Brain microvascular endothelial cell (primary cell): Measurements from ENCODE around the gene CCDC12.

Source experiments
- DNase-seq: peaks from one replicate; pipeline ENCODE4 v3.0.0-alpha.2; 2020
- H3K27ac ChIP-seq: fragments of 250-450 bp; sonication (Bioruptor Pico); 2 replicates; pipeline ENCODE4 v1.5.1; 2020; ENCODE audit warnings: mild to moderate bottlenecking, moderate library complexity
- H3K27me3 ChIP-seq: fragments of 250-450 bp; sonication (Bioruptor Pico); replicated peaks from 2 replicates; pipeline ENCODE4 v1.5.1; 2020; ENCODE audit warnings: mild to moderate bottlenecking
- H3K36me3 ChIP-seq: fragments of 250-450 bp; sonication (Bioruptor Pico); replicated peaks from 2 replicates; pipeline ENCODE4 v1.5.1; 2020; ENCODE audit warnings: mild to moderate bottlenecking
- H3K4me3 ChIP-seq: 2 replicates; pipeline ENCODE4 v1.5.1; 2011; ENCODE audit warnings: low read depth, mild to moderate bottlenecking, control low read depth, low read length, moderate library complexity
- in situ Hi-C: cut with HindIII; loops from 2 replicates; pipeline ENCODE4 v1.10.0; 2017; ENCODE audit warnings: low sequenced_read_pairs, low pct_ligation_motif_present
- TF ChIP-seq, protein P1 (sequence below): IDR thresholded peaks from 2 replicates; pipeline ENCODE4 v1.5.1; 2011; ENCODE audit warnings: low read depth, mild to moderate bottlenecking, moderate library complexity, low read length, control low read depth, inconsistent platforms; ENCODE audit errors: missing control alignments

The CCDC12 gene

DNA sequence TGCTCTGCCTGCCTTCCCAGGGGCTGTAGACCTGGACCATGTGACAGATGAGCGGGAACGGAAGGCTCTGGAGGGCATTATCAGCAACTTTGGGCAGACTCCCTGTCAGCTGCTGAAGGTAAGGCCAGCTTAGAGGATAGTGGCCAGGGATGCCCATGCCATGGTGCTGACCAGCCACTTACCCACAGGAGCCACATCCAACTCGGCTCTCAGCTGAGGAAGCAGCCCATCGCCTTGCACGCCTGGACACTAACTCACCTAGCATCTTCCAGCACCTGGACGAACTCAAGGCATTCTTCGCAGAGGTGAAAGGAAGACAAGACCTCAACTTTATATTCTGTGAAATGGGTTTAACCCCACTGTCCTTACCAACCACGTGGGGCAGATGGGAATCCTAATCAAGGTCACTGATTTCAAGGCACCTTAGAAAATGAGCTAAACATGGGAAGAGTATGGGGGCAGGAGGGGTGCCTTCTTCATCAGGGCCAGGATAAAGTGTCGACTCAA lies 29.7 kb upstream of the CCDC12 start:
- H3K27me3 ChIP-seq: no peaks in the 10 kb centered on the region
- TF ChIP-seq, protein P1, sequence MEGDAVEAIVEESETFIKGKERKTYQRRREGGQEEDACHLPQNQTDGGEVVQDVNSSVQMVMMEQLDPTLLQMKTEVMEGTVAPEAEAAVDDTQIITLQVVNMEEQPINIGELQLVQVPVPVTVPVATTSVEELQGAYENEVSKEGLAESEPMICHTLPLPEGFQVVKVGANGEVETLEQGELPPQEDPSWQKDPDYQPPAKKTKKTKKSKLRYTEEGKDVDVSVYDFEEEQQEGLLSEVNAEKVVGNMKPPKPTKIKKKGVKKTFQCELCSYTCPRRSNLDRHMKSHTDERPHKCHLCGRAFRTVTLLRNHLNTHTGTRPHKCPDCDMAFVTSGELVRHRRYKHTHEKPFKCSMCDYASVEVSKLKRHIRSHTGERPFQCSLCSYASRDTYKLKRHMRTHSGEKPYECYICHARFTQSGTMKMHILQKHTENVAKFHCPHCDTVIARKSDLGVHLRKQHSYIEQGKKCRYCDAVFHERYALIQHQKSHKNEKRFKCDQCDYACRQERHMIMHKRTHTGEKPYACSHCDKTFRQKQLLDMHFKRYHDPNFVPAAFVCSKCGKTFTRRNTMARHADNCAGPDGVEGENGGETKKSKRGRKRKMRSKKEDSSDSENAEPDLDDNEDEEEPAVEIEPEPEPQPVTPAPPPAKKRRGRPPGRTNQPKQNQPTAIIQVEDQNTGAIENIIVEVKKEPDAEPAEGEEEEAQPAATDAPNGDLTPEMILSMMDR: no peak
- H3K27ac ChIP-seq: no peak overlapping the region
- H3K4me3 ChIP-seq: no peak overlapping the region
- peaks cover 11% of the 10 kb centered on the region for H3K36me3 ChIP-seq
- in situ Hi-C loops: no loop called here
- no peak for DNase-seq

DNA sequence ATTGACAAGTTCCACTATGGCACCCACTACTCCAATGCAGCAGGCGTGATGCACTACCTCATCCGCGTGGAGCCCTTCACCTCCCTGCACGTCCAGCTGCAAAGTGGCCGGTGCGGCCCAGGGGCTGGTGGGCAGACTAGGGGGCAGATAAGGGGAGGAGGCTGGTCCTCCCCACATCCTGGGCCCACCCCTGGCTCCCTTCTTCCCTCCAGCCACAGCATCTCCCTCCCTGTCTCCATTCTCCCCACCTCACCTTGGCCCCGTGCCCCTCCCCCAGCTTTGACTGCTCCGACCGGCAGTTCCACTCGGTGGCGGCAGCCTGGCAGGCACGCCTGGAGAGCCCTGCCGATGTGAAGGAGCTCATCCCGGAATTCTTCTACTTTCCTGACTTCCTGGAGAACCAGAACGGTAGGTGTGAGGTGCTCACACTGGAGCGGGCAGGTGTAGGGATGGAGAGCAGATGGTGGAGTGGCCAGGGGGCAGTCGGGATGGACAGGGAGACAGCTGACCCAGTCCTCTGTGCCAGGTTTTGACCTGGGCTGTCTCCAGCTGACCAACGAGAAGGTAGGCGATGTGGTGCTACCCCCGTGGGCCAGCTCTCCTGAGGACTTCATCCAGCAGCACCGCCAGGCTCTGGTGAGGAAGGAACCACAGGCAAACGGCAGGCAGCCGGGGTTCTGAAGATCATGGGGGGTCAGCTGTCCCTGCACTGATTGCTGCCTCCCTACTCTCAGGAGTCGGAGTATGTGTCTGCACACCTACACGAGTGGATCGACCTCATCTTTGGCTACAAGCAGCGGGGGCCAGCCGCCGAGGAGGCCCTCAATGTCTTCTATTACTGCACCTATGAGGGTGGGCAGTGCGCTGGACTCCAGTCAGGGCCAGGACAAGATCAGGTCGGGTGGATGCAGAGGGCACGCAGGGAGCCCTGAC lies 28.9 kb upstream of the CCDC12 start:
- TF ChIP-seq, protein P1: no peak
- DNase-seq: no peak
- H3K36me3 ChIP-seq: peaks cover 11% of the 10 kb centered on the region
- H3K4me3 ChIP-seq: no peak overlapping the region
- no peaks in the 10 kb centered on the region for H3K27me3 ChIP-seq
- no peak overlapping the region for H3K27ac ChIP-seq
- in situ Hi-C loops: no loop called here

DNA sequence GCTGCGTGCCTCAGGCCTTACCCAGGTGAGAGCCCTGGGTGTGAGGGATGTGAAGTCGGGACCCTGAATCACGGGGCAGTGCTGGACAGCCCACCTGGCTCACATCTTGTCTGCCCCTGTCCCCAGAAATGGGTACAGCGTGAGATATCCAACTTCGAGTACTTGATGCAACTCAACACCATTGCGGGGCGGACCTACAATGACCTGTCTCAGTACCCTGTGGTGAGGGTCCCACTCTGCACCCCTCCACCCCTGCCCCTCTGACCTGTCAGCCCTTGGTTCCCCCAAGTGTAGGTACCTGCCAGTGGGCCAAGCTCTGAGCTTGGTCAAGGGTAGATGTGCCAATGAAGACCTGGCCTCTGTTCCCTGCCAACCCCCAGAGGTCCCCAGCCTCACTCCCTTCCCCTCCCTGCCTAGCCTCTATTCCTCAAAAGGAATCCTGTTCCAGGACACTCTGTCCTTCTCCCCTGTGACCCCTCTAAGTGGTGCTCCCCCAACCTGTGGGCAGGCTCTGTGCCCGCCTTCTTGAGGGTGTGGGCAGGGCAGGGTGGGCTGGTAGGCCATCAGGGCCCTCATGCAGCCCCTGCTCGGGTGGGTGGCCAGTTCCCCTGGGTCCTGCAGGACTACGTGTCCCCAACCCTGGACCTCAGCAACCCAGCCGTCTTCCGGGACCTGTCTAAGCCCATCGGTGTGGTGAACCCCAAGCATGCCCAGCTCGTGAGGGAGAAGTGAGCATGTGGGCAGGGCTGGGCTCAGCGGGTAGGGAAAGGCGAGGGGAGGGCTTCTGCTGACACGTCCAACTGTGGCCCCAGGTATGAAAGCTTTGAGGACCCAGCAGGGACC lies 28.0 kb upstream of the CCDC12 start:
- peaks cover 11% of the 10 kb centered on the region for H3K36me3 ChIP-seq
- no peak overlapping the region for H3K27ac ChIP-seq
- no peak overlapping the region for H3K4me3 ChIP-seq
- in situ Hi-C loops: no loop called here
- H3K27me3 ChIP-seq: no peaks in the 10 kb centered on the region
- DNase-seq: no peak
- TF ChIP-seq, protein P1: no peak

DNA sequence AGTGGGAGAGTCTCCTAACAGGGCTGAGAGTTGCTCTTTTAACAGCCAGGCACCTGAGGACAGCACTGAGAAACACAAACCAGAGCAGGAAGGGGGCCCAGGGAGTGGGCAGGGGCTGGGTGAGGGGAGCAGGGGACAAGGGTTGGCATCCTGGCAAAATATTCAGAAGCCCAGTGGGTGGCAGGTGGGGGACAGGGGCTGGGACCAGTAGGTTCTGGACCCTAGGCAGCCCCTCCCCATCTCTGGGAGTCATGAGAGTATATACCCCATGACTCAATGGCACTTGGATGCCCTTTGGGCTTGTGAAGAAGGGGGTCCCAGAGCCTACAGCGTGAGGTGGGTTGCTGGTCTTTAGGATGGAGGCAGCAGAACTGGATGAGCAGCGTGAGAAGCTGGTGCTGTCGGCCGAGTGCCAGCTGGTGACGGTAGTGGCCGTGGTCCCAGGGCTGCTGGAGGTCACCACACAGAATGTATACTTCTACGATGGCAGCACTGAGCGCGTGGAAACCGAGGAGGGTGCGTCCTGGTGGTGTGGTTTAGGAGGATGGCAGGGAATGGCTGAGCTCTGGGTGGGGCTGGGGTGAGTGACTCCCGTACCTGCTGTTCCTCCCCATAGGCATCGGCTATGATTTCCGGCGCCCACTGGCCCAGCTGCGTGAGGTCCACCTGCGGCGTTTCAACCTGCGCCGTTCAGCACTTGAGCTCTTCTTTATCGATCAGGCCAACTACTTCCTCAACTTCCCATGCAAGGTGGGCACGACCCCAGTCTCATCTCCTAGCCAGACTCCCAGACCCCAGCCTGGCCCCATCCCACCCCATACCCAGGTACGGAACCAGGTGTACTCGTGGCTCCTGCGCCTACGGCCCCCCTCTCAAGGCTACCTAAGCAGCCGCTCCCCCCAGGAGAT lies 27.2 kb upstream of the CCDC12 start:
- Histone ChIP-seq H3K36me3 (peaks cover 11% of the 10 kb centered on the region), H3K27ac (no peak overlapping the region), H3K27me3 (no peaks in the 10 kb centered on the region), H3K4me3 (no peak overlapping the region)
- DNase-seq: no peak
- in situ Hi-C loops: no loop called here
- TF ChIP-seq, protein P1: no peak

DNA sequence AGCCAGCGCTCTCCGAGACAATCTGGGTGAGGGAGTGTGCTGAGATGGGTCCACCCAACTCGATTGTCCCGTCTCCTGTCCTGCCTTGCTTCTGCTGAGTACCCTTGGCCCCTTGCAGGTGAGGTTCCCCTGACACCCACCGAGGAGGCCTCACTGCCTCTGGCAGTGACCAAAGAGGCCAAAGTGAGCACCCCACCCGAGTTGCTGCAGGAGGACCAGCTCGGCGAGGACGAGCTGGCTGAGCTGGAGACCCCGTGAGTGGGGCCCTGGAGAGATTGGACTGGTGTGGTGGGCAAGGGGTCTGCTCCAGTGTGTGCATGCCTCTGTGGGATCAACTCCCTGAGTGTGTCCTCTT lies 26.5 kb upstream of the CCDC12 start:
- peaks cover 11% of the 10 kb centered on the region for H3K36me3 ChIP-seq
- in situ Hi-C loops: no loop called here

More for the DNA sequence above, 26.5 kb upstream of the CCDC12 start:
- no peak for DNase-seq
- TF ChIP-seq, protein P1: no peak
- Histone ChIP-seq H3K27me3 (no peaks in the 10 kb centered on the region), H3K27ac (no peak overlapping the region), H3K4me3 (no peak overlapping the region)
